HAP-1 (cell line): ENCODE measurements around the gene GPR35.

Source experiments
- DNase-seq, 2 experiments: peaks; one replicate each; pipeline ENCODE4 v3.0.0-alpha.2; 2016 to 2020; ENCODE audit warnings: low spot score in 2 of 2
- H3K27me3 ChIP-seq: fragments of 250-450 bp; sonication (Bioruptor Pico); 2 replicates; pipeline ENCODE4 v1.5.1; 2020; ENCODE audit warnings: low read depth, mild to moderate bottlenecking, moderate library complexity
- H3K36me3 ChIP-seq: fragments of 250-450 bp; sonication (Bioruptor Pico); replicated peaks from 2 replicates; pipeline ENCODE4 v1.5.1; 2020; ENCODE audit warnings: mild to moderate bottlenecking
- H3K4me1 ChIP-seq: fragments of 250-450 bp; sonication (Bioruptor Pico); 2 replicates; pipeline ENCODE4 v1.5.1; 2020; ENCODE audit warnings: mild to moderate bottlenecking
- H3K4me3 ChIP-seq: fragments of 250-450 bp; sonication (Bioruptor Pico); 2 replicates; pipeline ENCODE4 v1.5.1; 2020; ENCODE audit warnings: mild to moderate bottlenecking, moderate library complexity
- H3K9me3 ChIP-seq: fragments of 250-450 bp; sonication (Bioruptor Pico); 2 replicates; pipeline ENCODE4 v1.5.1; 2020; ENCODE audit warnings: mild to moderate bottlenecking, moderate library complexity
- in situ Hi-C: fragments of 300-500 bp; cut with MboI; formaldehyde crosslinking; loops from 3 replicates; pipeline ENCODE4 v1.14.3; 2020; ENCODE audit warnings: low sequenced_read_pairs, inconsistent platforms, mixed read lengths

Gene GPR35

GRCh38 chr2:240638512-240639160 lies 13.4 kb downstream of the GPR35 start:
- Histone ChIP-seq H3K4me3 (no peak overlapping the region), H3K27me3 (no peaks in the 10 kb centered on the region; the same call in 1 of the 2 replicates), H3K4me1 (no peaks in the 10 kb centered on the region), H3K36me3 (no peaks in the 10 kb centered on the region), H3K9me3 (peaks cover 6% of the 10 kb centered on the region)
- in situ Hi-C loops, result no loop called here
- peak in 1 of 2 experiments; percentile 5 for DNase-seq

- Histone ChIP-seq H3K9me3 (no peaks in the 10 kb centered on the region), H3K27me3 (peaks cover 2% of the 10 kb centered on the region), H3K4me1 (no peaks in the 10 kb centered on the region), H3K36me3 (no peaks in the 10 kb centered on the region), H3K4me3 (no peak overlapping the region)
- in situ Hi-C loops, result no loop called here
- DNase-seq, result no peak
These were observed 14.3 kb downstream of the GPR35 start for GRCh38 chr2:240639566-240639965.

GRCh38 chr2:240640939-240641338 lies 15.7 kb downstream of the GPR35 start:
- in situ Hi-C loops, result no loop called here
- H3K36me3 ChIP-seq, result no peaks in the 10 kb centered on the region
- peak; percentile 18 to 72 for DNase-seq
- H3K9me3 ChIP-seq, result no peaks in the 10 kb centered on the region
- peaks cover 2% of the 10 kb centered on the region for H3K27me3 ChIP-seq
- no peak overlapping the region for H3K4me3 ChIP-seq
- no peaks in the 10 kb centered on the region for H3K4me1 ChIP-seq

GRCh38 chr2:240642061-240642805 lies 17.0 kb downstream of the GPR35 start:
- H3K4me3 ChIP-seq, result no peak overlapping the region
- H3K9me3 ChIP-seq, result no peaks in the 10 kb centered on the region
- H3K4me1 ChIP-seq, result no peaks in the 10 kb centered on the region
- peaks cover 4% of the 10 kb centered on the region for H3K27me3 ChIP-seq
- H3K36me3 ChIP-seq, result no peaks in the 10 kb centered on the region
- peak in 1 of 2 experiments; percentile 6 for DNase-seq
- in situ Hi-C loops, result no loop called here

- no peaks in the 10 kb centered on the region for H3K36me3 ChIP-seq
- no peak for DNase-seq
- peaks cover 6% of the 10 kb centered on the region for H3K27me3 ChIP-seq
- no peaks in the 10 kb centered on the region for H3K9me3 ChIP-seq
- no peak overlapping the region for H3K4me3 ChIP-seq
- no peaks in the 10 kb centered on the region for H3K4me1 ChIP-seq
- in situ Hi-C loops, result no loop called here
These were observed 17.5 kb downstream of the GPR35 start for GRCh38 chr2:240642806-240643092.

- DNase-seq, result no peak
- Histone ChIP-seq H3K4me3 (no peak overlapping the region), H3K27me3 (peaks cover 11% of the 10 kb centered on the region), H3K36me3 (no peaks in the 10 kb centered on the region), H3K4me1 (no peaks in the 10 kb centered on the region), H3K9me3 (no peaks in the 10 kb centered on the region)
- in situ Hi-C loops, result no loop called here
These were observed 18.0 kb downstream of the GPR35 start for GRCh38 chr2:240643093-240643810.

GRCh38 chr2:240643811-240644150 lies 18.5 kb downstream of the GPR35 start:
- in situ Hi-C loops, result no loop called here

GRCh38 chr2:240644171-240644651 lies 18.9 kb downstream of the GPR35 start:
- no peak overlapping the region for H3K4me3 ChIP-seq
- no peaks in the 10 kb centered on the region for H3K36me3 ChIP-seq
- no peaks in the 10 kb centered on the region for H3K9me3 ChIP-seq
- peak in 1 of 2 experiments; percentile 20 for DNase-seq
- peaks cover 19% of the 10 kb centered on the region for H3K27me3 ChIP-seq
- in situ Hi-C loops, result no loop called here
- H3K4me1 ChIP-seq, result no peaks in the 10 kb centered on the region

More at GRCh38 chr2:240643811-240644150, 18.5 kb downstream of the GPR35 start:
- Histone ChIP-seq H3K36me3 (no peaks in the 10 kb centered on the region), H3K4me1 (no peaks in the 10 kb centered on the region), H3K9me3 (no peaks in the 10 kb centered on the region), H3K4me3 (no peak overlapping the region), H3K27me3 (peaks cover 14% of the 10 kb centered on the region)
- DNase-seq, result no peak

- DNase-seq, result no peak
- H3K9me3 ChIP-seq, result no peaks in the 10 kb centered on the region
- H3K27me3 ChIP-seq, result peaks cover 23% of the 10 kb centered on the region
- in situ Hi-C loops, result no loop called here
- H3K36me3 ChIP-seq, result no peaks in the 10 kb centered on the region
- H3K4me3 ChIP-seq, result no peak overlapping the region
- H3K4me1 ChIP-seq, result no peaks in the 10 kb centered on the region
These were observed 19.6 kb downstream of the GPR35 start for GRCh38 chr2:240644859-240645301.

GRCh38 chr2:240645346-240645745 lies 20.1 kb downstream of the GPR35 start:
- Histone ChIP-seq H3K4me1 (no peaks in the 10 kb centered on the region), H3K27me3 (peaks cover 26% of the 10 kb centered on the region), H3K9me3 (no peaks in the 10 kb centered on the region), H3K36me3 (no peaks in the 10 kb centered on the region), H3K4me3 (no peak overlapping the region)
- DNase-seq, result no peak
- in situ Hi-C loops, result no loop called here

- Histone ChIP-seq H3K4me3 (no peak overlapping the region), H3K36me3 (no peaks in the 10 kb centered on the region), H3K27me3 (peaks cover 26% of the 10 kb centered on the region), H3K4me1 (no peaks in the 10 kb centered on the region), H3K9me3 (no peaks in the 10 kb centered on the region)
- in situ Hi-C loops, result no loop called here
- no peak for DNase-seq
These were observed 20.5 kb downstream of the GPR35 start for GRCh38 chr2:240645801-240646175.

GRCh38 chr2:240646176-240646899 lies 21.1 kb downstream of the GPR35 start:
- Histone ChIP-seq H3K36me3 (no peaks in the 10 kb centered on the region), H3K27me3 (peaks cover 26% of the 10 kb centered on the region), H3K4me1 (no peaks in the 10 kb centered on the region), H3K4me3 (no peak overlapping the region), H3K9me3 (no peaks in the 10 kb centered on the region)
- DNase-seq, result no peak
- in situ Hi-C loops, result no loop called here

GRCh38 chr2:240646900-240647502 lies 21.7 kb downstream of the GPR35 start:
- Histone ChIP-seq H3K4me1 (no peaks in the 10 kb centered on the region), H3K9me3 (no peaks in the 10 kb centered on the region), H3K27me3 (peaks cover 26% of the 10 kb centered on the region), H3K4me3 (no peak overlapping the region), H3K36me3 (no peaks in the 10 kb centered on the region)
- in situ Hi-C loops, result no loop called here
- no peak for DNase-seq
